ENCODE measurements around the gene CTNNB1.

CTNNB1 gene

DNA sequence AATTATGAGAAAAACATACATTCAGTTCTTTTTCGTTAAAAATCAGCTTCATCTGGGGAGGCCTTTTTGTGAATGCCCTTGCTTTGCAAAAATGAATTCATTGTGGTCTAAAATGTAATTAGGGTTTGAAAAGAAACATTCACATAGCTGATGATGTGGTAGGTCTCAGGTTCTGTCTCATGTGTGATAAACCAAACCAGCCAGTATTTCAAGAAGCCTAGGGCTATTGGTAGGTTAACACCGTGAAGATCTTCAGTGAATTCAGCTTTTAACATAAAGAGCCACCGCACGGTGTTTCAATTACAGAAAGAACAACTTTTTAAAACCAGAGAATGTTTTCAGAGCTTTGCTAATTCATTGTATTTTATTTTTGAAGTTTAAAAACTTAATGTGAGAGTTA lies 41.9 kb downstream of the CTNNB1 start:
- peaks cover 45% of the 10 kb centered on the region for H3K36me3 ChIP-seq

DNA sequence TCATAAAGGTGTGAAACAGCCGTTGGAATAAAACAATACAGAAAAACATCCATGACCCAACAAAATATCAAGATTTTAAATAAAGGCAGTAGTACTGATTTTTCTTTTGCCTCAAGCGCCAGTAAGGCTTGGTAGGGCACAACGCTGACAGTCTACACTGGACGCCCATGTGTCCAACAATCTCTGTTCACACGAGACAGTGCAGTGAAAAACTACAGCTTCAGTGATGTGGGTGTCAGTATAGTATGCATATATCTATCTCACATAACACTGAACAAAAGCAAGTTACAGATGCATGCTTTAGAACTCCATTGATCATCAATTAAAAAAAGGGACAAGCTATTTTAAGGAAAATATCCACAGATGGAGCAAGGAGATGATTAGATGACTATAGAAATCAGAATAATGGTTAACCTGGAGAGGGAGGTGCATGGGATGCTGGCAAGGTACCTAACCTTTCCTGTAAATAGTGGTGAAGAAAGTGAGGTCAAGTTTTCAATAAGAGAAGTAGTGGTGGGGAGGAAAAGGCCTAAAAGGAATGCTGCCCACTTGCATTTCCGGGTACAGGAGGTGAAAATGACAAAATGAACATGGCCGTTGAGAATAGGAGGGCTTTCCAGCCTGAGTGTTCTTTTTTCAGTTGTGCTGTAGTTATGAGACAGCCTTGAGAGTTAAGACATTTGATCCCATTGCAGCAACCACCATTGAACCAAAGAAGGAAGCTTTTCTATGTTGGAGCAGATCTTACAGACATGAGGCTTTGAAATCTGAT lies 42.7 kb downstream of the CTNNB1 start:
- DNase-seq, result no peak
- Histone ChIP-seq H3K36me3 (peaks cover 37% of the 10 kb centered on the region), H3K27ac (no peak overlapping the region), H3K9me3 (ENCODE audit: severe bottlenecking) (no peaks in the 10 kb centered on the region), H3K27me3 (ENCODE audit: insufficient read depth, low read depth, severe bottlenecking) (no peaks in the 10 kb centered on the region), H3K4me3 (ENCODE audit: low read depth, low read length) (no peak overlapping the region)
- TF ChIP-seq, protein P1, sequence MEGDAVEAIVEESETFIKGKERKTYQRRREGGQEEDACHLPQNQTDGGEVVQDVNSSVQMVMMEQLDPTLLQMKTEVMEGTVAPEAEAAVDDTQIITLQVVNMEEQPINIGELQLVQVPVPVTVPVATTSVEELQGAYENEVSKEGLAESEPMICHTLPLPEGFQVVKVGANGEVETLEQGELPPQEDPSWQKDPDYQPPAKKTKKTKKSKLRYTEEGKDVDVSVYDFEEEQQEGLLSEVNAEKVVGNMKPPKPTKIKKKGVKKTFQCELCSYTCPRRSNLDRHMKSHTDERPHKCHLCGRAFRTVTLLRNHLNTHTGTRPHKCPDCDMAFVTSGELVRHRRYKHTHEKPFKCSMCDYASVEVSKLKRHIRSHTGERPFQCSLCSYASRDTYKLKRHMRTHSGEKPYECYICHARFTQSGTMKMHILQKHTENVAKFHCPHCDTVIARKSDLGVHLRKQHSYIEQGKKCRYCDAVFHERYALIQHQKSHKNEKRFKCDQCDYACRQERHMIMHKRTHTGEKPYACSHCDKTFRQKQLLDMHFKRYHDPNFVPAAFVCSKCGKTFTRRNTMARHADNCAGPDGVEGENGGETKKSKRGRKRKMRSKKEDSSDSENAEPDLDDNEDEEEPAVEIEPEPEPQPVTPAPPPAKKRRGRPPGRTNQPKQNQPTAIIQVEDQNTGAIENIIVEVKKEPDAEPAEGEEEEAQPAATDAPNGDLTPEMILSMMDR (IDR thresholded peaks at IDR 0.05; ENCODE audit: low read depth, low read length), result no peak

More for the DNA sequence above, 41.9 kb downstream of the CTNNB1 start:
- TF ChIP-seq, protein P1 (IDR thresholded peaks at IDR 0.05; ENCODE audit: low read depth, low read length), result no peak
- Histone ChIP-seq H3K4me3 (ENCODE audit: low read depth, low read length) (no peak overlapping the region), H3K27ac (no peak overlapping the region), H3K9me3 (ENCODE audit: severe bottlenecking) (no peaks in the 10 kb centered on the region), H3K27me3 (ENCODE audit: insufficient read depth, low read depth, severe bottlenecking) (no peaks in the 10 kb centered on the region)
- DNase-seq, result no peak

DNA sequence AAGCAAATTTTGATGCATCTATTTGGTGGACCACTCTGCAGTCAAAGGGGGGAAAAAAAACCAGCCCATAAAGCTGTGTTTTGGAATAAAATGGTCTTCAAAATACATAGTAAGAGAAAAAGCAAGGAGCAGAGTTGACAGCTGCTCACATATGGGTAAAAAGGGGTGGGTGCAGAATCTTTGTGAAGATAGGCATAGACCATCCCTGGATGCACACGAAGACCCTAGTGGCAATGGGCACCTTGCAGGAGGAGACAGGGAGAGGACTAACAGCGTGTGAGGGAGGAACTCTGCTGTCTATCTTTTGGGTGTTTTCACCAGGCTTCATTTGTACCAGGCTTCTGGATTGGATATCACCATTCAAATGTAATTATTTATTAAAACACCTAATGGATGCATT lies 43.9 kb downstream of the CTNNB1 start:
- DNase-seq, result no peak
- TF ChIP-seq, protein P1 (IDR thresholded peaks at IDR 0.05; ENCODE audit: low read depth, low read length), result no peak
- Histone ChIP-seq H3K4me3 (ENCODE audit: low read depth, low read length) (no peak overlapping the region), H3K36me3 (peaks cover 30% of the 10 kb centered on the region), H3K27ac (no peak overlapping the region), H3K9me3 (ENCODE audit: severe bottlenecking) (no peaks in the 10 kb centered on the region), H3K27me3 (ENCODE audit: insufficient read depth, low read depth, severe bottlenecking) (no peaks in the 10 kb centered on the region)

DNA sequence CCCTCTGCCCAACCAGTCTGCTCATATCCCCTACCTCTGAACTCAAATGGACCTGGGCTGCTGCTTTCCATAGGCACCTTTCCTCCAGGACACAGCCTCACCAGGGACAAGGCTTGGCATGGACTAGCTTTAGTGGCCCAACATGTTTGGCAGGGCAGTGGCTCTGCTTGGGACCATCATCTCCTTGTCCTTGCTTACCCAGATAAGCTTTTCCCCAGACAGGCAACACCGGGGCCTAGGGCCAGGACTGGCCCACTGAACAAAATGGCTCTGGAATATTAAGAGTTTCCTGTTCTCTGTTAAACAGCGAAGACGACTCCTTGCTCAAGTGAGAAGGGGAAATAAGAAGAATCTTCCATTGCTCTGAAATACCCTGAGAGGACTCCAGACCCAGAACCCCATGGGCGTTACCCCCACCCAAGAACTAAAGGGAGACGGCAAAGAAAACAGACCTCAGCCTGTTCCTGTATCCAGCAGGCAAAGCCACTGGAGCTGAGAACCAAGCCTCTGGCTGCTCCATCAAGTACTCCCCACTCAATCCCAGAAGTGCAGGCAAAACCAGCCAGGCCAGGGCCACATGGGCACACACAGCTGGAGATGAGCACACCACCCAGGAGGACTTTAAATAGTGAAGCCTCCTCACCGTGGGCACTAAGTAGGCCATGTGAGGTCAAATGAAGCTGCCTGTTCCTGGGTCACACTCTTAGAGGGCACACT lies 45.5 kb downstream of the CTNNB1 start:
- TF ChIP-seq, protein P1 (IDR thresholded peaks at IDR 0.05; ENCODE audit: low read depth, low read length), result no peak
- Histone ChIP-seq H3K9me3 (ENCODE audit: severe bottlenecking) (no peaks in the 10 kb centered on the region), H3K36me3 (peaks cover 15% of the 10 kb centered on the region), H3K27ac (no peak overlapping the region), H3K4me3 (ENCODE audit: low read depth, low read length) (no peak overlapping the region), H3K27me3 (ENCODE audit: insufficient read depth, low read depth, severe bottlenecking) (no peaks in the 10 kb centered on the region)
- no peak for DNase-seq

DNA sequence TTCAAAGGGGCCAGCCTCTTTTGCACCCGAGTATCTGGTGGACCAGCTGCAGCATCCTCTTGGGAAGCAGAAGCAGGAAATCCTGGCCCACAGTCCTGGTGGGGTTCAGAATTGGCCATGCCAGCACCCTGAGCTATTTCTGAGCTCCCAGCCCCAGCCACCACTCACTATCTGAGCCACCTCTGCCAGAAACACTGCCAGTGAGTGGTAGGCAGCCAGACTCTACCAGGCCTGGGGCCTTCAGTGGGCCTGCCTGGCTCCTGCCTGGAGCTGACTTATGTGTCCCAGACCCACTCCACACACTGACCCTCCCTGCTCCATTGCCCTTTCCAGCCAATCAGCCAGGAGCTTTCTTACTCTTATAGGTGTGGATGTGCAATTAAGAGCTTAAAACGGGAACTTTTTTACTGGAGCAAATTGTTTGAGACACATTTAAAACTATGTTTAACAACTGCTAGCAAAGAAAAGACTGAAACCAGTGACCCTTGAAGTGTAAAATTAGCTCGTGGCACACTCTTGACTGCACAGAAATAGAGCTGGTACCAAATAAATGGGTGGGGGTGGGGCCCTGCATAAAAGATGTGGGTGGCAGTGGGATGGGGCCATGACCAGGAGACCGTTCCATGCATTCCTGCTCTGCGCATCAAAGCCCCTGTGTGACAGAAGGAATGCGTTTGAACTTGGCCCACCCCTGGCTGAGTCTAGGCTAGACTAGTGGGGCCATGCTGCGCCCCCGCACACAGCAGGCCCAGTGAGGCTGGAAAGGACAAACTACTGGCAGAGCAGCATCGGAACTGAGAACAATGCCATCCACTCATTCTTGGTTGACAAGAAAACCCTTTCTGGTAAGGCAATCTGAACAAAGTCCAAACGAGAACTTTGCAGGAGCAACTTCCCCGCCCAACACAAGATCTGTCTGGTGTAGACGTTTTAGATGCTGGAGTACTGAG lies 48.0 kb downstream of the CTNNB1 start:
- Histone ChIP-seq H3K36me3 (no peaks in the 10 kb centered on the region; the same call in 1 of the 2 replicates), H3K9me3 (ENCODE audit: severe bottlenecking) (no peaks in the 10 kb centered on the region), H3K4me3 (ENCODE audit: low read depth, low read length) (no peak overlapping the region), H3K27me3 (ENCODE audit: insufficient read depth, low read depth, severe bottlenecking) (no peaks in the 10 kb centered on the region), H3K27ac (no peak overlapping the region)
- TF ChIP-seq, protein P1 (IDR thresholded peaks at IDR 0.05; ENCODE audit: low read depth, low read length), result no peak
- no peak for DNase-seq

Data from WERI-Rb-1 (cell line).